Tongue (tissue), 2 donors: Measurements from ENCODE around the gene GAPT. TPM values are rescaled to one million over a fixed set of nuclear protein-coding genes. Genes with fewer than 3 reads are reported as not detected.
A peak's percentile ranks its signal among the peaks of the same experiment; 100 is the strongest.

Experiments used
- DNase-seq: peaks from one replicate; pipeline ENCODE4 v3.0.0-alpha.2; 2015
- total RNA-seq: library from RNA; depleted of rRNA; stranded (reverse); fragments of >200 nt; gene quantifications from one replicate; pipeline ENCODE4 v1.2.3, GENCODE V29; 2014

Gene GAPT
- total RNA-seq, 1 donor from 2014 or later = 4.0 TPM

GRCh38 chr5:58462154-58462553 lies 29.1 kb upstream of the GAPT start:
- no peak for DNase-seq

GRCh38 chr5:58462623-58463230 lies 28.5 kb upstream of the GAPT start:
- peak; percentile 82 for DNase-seq

- DNase-seq = no peak
Observed at GRCh38 chr5:58466939-58467338, 24.3 kb upstream of the GAPT start.

- no peak for DNase-seq
Observed at GRCh38 chr5:58469896-58470295, 21.3 kb upstream of the GAPT start.

GRCh38 chr5:58475404-58475803 lies 15.8 kb upstream of the GAPT start:
- DNase-seq = no peak

- DNase-seq = no peak
Observed at GRCh38 chr5:58477760-58478376, 13.4 kb upstream of the GAPT start.

GRCh38 chr5:58481066-58481676 lies 10.1 kb upstream of the GAPT start:
- DNase-seq = no peak

GRCh38 chr5:58481828-58482227 lies 9.4 kb upstream of the GAPT start:
- DNase-seq = no peak

GRCh38 chr5:58482536-58482935 lies 8.7 kb upstream of the GAPT start:
- no peak for DNase-seq

GRCh38 chr5:58484505-58484904 lies 6.7 kb upstream of the GAPT start:
- no peak for DNase-seq

GRCh38 chr5:58486290-58486689 lies 4.9 kb upstream of the GAPT start:
- DNase-seq = no peak

GRCh38 chr5:58490402-58491050 lies 709 bp upstream of the GAPT start:
- DNase-seq = no peak

GRCh38 chr5:58493141-58493540 lies 1.9 kb downstream of the GAPT start:
- DNase-seq = no peak

GRCh38 chr5:58496488-58496887 lies 5.3 kb downstream of the GAPT start:
- no peak for DNase-seq

GRCh38 chr5:58497386-58497785 lies 6.2 kb downstream of the GAPT start:
- DNase-seq = no peak

GRCh38 chr5:58497921-58498320 lies 6.7 kb downstream of the GAPT start:
- DNase-seq = no peak

- peak; percentile 53 for DNase-seq
Observed at GRCh38 chr5:58498340-58498942, 7.2 kb downstream of the GAPT start.

GRCh38 chr5:58499231-58499630 lies 8.0 kb downstream of the GAPT start:
- no peak for DNase-seq

GRCh38 chr5:58499941-58500340 lies 8.7 kb downstream of the GAPT start:
- no peak for DNase-seq

GRCh38 chr5:58501778-58502417 lies 10.7 kb downstream of the GAPT start:
- no peak for DNase-seq

- no peak for DNase-seq
Observed at GRCh38 chr5:58503390-58504046, 12.3 kb downstream of the GAPT start.

GRCh38 chr5:58504766-58505165 lies 13.5 kb downstream of the GAPT start:
- DNase-seq = no peak
